ENCODE data around the gene RAPGEF3. TPM values are rescaled to one million over a fixed set of nuclear protein-coding genes. Genes with fewer than 3 reads are reported as not detected.

RAPGEF3 gene
- total and polyA plus RNA-seq, 2 of the 8 experiments (the other 6 are each of a cell fraction or from before 2014, with no cell fraction given), result 5.0 to 9.4 TPM

GRCh38 chr12:47801904-47802246, 43.2 kb upstream of the RAPGEF3 start (continued):
- TF ChIP-seq JUND (IDR thresholded peaks at IDR 0.05; ENCODE audit: low read length) (no peak), KDM5A (IDR thresholded peaks at IDR 0.05; ENCODE audit: low read length) (no peak), SRF (IDR thresholded peaks at IDR 0.05; ENCODE audit: low read depth, low read length) (no peak)

All from H1 (cell line).